COLO668 (cell line): ENCODE measurements around the gene HRH2.
"Not testable (repeated sequence)": the region's sequence is repeated elsewhere in the genome, so short reads cannot be mapped to it uniquely, and the experiment has no call there.

Experiments
- DNase-seq: peaks from one replicate; lab custom pipeline; 2025; ENCODE audit not compliant: unreplicated experiment; lab: John Stamatoyannopoulos, UW

Gene HRH2

GRCh38 chr5:175646251-175646650 lies 11.6 kb upstream of the HRH2 start:
- DNase-seq, result no peak

GRCh38 chr5:175649967-175650366 lies 7.9 kb upstream of the HRH2 start:
- no peak for DNase-seq

- not testable (repeated sequence) for DNase-seq
Measured at GRCh38 chr5:175650430-175651205, 7.3 kb upstream of the HRH2 start.

GRCh38 chr5:175652741-175653663 lies 4.9 kb upstream of the HRH2 start:
- DNase-seq, result no peak

- DNase-seq, result no peak
Measured at GRCh38 chr5:175653763-175654162, 4.1 kb upstream of the HRH2 start.

GRCh38 chr5:175654339-175654738 lies 3.5 kb upstream of the HRH2 start:
- peak; percentile 3 for DNase-seq

- peak; percentile 32 for DNase-seq
Measured at GRCh38 chr5:175654807-175655206, 3.1 kb upstream of the HRH2 start.

- no peak for DNase-seq
Measured at GRCh38 chr5:175655411-175655810, 2.5 kb upstream of the HRH2 start.

- no peak for DNase-seq
Measured at GRCh38 chr5:175656966-175657365, 905 bp upstream of the HRH2 start.

- no peak for DNase-seq
Measured at GRCh38 chr5:175658299-175659145, 651 bp downstream of the HRH2 start.

- no peak for DNase-seq
Measured at GRCh38 chr5:175659546-175660253, 1.8 kb downstream of the HRH2 start.

- DNase-seq, result no peak
Measured at GRCh38 chr5:175663186-175664184, 5.6 kb downstream of the HRH2 start.

- DNase-seq, result no peak
Measured at GRCh38 chr5:175664723-175665122, 6.9 kb downstream of the HRH2 start.

GRCh38 chr5:175666216-175666615 lies 8.3 kb downstream of the HRH2 start:
- DNase-seq, result no peak

- DNase-seq, result no peak
Measured at GRCh38 chr5:175668006-175668405, 10.1 kb downstream of the HRH2 start.

GRCh38 chr5:175670372-175670771 lies 12.5 kb downstream of the HRH2 start:
- no peak for DNase-seq

GRCh38 chr5:175671013-175671412 lies 13.1 kb downstream of the HRH2 start:
- DNase-seq, result no peak

GRCh38 chr5:175672976-175673648 lies 15.2 kb downstream of the HRH2 start:
- no peak for DNase-seq
